HepG2 (cell line): Measurements from ENCODE around the gene LSMEM2. TPM values are rescaled to one million over a fixed set of nuclear protein-coding genes. Genes with fewer than 3 reads are reported as not detected.

Experiments used
- ATM ChIP-seq: fragments of 450-650 bp; IDR thresholded peaks from 2 replicates; pipeline ENCODE4 v1.7.1; 2017; ENCODE audit warnings: mild to moderate bottlenecking, borderline replicate concordance
- CENPT ChIP-seq: sonication (generic); formaldehyde crosslinking; IDR thresholded peaks from 2 replicates; pipeline ENCODE4 v1.8.0; 2022; ENCODE audit warnings: low read depth, mild to moderate bottlenecking, moderate library complexity, missing genetic modification reagents
- CREM ChIP-seq, 2 experiments: sonication (generic) in 1 of 2; formaldehyde crosslinking in 1 of 2; IDR thresholded peaks; 2 replicates each; pipeline versions ENCODE4 v1.4.0 to v1.6.1; 2016 to 2020; ENCODE audit warnings: antibody characterized with exemption in 1 of 2, mild to moderate bottlenecking in 1 of 2, missing genetic modification reagents in 1 of 2
- ETV5 ChIP-seq: IDR thresholded peaks from 2 replicates; pipeline ENCODE4 v1.6.1; 2018; ENCODE audit warnings: missing biosample characterization, missing genetic modification reagents, inconsistent platforms, borderline replicate concordance
- EZH2 ChIP-seq: conservative IDR thresholded peaks from 2 replicates; pipeline ENCODE4 v1.6.1; 2012; ENCODE audit warnings: mild to moderate bottlenecking, low read depth, low read length, moderate library complexity
- POLR2A ChIP-seq, 2 experiments: IDR thresholded peaks; 2 replicates each; pipeline ENCODE4 v1.6.1; 2011; ENCODE audit warnings: low read depth in 2 of 2, low read length in 2 of 2, mild to moderate bottlenecking in 1 of 2, moderate library complexity in 1 of 2; ENCODE audit not compliant: insufficient read depth in 1 of 2
- POLR2G ChIP-seq: fragments of 200-400 bp; formaldehyde crosslinking; IDR thresholded peaks from 2 replicates; pipeline ENCODE4 v1.6.1; 2018; ENCODE audit warnings: mild to moderate bottlenecking, low read depth, low read length, moderate library complexity
- REPIN1 ChIP-seq: sonication (generic); formaldehyde crosslinking; IDR thresholded peaks from 2 replicates; pipeline ENCODE4 v1.8.0; 2022; ENCODE audit warnings: missing genetic modification reagents, low read depth, mild to moderate bottlenecking, borderline replicate concordance
- SKI ChIP-seq: fragments of 450-650 bp; IDR thresholded peaks from one replicate; pipeline ENCODE4 v1.6.1; 2018; ENCODE audit warnings: mild to moderate bottlenecking; ENCODE audit not compliant: partially characterized antibody
- SP4 ChIP-seq: sonication (generic); formaldehyde crosslinking; IDR thresholded peaks from 2 replicates; pipeline ENCODE4 v1.8.1; 2023; ENCODE audit warnings: mild to moderate bottlenecking, missing genetic modification reagents
- ZBTB1 ChIP-seq: sonication (generic); formaldehyde crosslinking; IDR thresholded peaks from 2 replicates; pipeline ENCODE4 v1.4.0; 2020; ENCODE audit warnings: missing genetic modification reagents, borderline replicate concordance
- ZNF292 ChIP-seq: sonication (generic); formaldehyde crosslinking; IDR thresholded peaks from 2 replicates; pipeline ENCODE4 v1.8.1; 2022; ENCODE audit warnings: mild to moderate bottlenecking, low read depth, missing genetic modification reagents, borderline replicate concordance
- ZNF562 ChIP-seq: sonication (generic); formaldehyde crosslinking; IDR thresholded peaks from 2 replicates; pipeline ENCODE4 v1.8.0; 2022; ENCODE audit warnings: missing genetic modification reagents, borderline replicate concordance
- ZNF577 ChIP-seq: sonication (generic); formaldehyde crosslinking; IDR thresholded peaks from 2 replicates; pipeline ENCODE4 v1.4.0; 2020; ENCODE audit warnings: mild to moderate bottlenecking, low read depth, missing genetic modification reagents, borderline replicate concordance
- ZNF749 ChIP-seq: sonication (generic); formaldehyde crosslinking; IDR thresholded peaks from 2 replicates; pipeline ENCODE4 v1.8.0; 2022; ENCODE audit warnings: mild to moderate bottlenecking, missing genetic modification reagents, moderate library complexity, borderline replicate concordance
- ZNF766 ChIP-seq: sonication (generic); formaldehyde crosslinking; IDR thresholded peaks from 2 replicates; pipeline ENCODE4 v1.5.0; 2020; ENCODE audit warnings: missing genetic modification reagents, borderline replicate concordance
- polyA plus RNA-seq, 8 experiments: library from polyadenylated mRNA; depleted of rRNA in 3 of 8; stranded (reverse) in 7 of 8; unstranded in 1 of 8; fragments of >200 nt; fragmentation: Illumina TruSeq in 4 of 8; extraction: Trizol in 4 of 8; gene quantifications; 2 replicates each; pipeline versions ENCODE4 v1.2.1 to v1.2.3, GENCODE V29; 2011 to 2016; ENCODE audit warnings: low read depth in 4 of 8, missing spikeins in 1 of 8, mixed read lengths in 1 of 8; ENCODE audit not compliant: insufficient read depth in 1 of 8
- total RNA-seq, 5 experiments: library from RNA; depleted of rRNA; stranded (reverse); fragments of >200 nt; fragmentation: Illumina TruSeq; extraction: Trizol; gene quantifications; 2 replicates each; pipeline ENCODE4 v1.2.3, GENCODE V29; 2016; ENCODE audit warnings: low read depth in 1 of 5
- TF ChIP-seq, protein P1 (sequence below): sonication (generic); formaldehyde crosslinking; IDR thresholded peaks from 2 replicates; pipeline ENCODE4 v1.5.0; 2020; ENCODE audit warnings: mild to moderate bottlenecking, missing genetic modification reagents, moderate library complexity
- TF ChIP-seq, protein P2 (sequence below): sonication (generic); formaldehyde crosslinking; IDR thresholded peaks from 2 replicates; pipeline ENCODE4 v1.5.0; 2020; ENCODE audit warnings: missing genetic modification reagents
- TF ChIP-seq, protein P3 (sequence below): sonication (generic); formaldehyde crosslinking; IDR thresholded peaks from 2 replicates; pipeline ENCODE4 v1.8.0; 2022; ENCODE audit warnings: missing genetic modification reagents, mild to moderate bottlenecking, moderate library complexity, borderline replicate concordance

LSMEM2 gene
- total and polyA plus RNA-seq, 2 of the 13 experiments (the other 11 are each of a cell fraction or from before 2014, with no cell fraction given) = 0.07 to 0.41 TPM

DNA sequence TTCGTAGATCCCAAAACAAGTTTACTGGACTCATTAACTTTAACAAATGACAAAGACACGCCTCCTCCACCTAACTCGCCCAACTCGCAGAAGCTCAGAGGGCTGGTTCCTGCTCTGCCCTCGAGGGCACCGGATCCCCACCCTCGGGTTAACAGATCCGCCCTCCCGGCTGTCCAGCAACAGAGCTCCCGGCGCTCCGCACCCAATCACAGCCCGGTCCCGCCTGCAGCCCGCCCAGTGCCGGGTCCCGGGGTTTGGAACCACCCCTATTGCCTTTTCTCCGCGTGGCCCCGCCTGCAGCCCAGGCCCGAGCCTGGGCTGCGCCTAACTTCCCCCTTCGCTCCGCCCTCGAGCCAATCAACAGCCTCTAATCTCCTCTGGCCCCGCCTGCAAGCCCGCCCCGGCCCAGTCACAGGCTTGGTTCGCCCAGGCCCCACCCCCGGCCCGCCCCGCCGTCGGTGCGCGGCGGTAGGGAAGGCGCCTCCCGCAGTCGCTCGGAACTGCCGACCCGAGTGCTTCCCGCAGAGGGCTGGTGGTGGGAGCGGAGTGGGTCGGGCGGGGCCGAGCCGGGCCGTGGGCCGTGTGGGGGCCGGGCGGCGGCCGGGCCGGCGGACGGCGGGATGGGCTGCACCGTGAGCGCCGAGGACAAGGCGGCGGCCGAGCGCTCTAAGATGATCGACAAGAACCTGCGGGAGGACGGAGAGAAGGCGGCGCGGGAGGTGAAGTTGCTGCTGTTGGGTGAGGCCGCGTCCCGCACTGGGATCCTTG lies 43.0 kb upstream of the LSMEM2 start, which contains the start of gene GNAI2 (continued):
- peak; percentile 97 for TF ChIP-seq SP4 (CRISPR knock-in tag)
- no peak for TF ChIP-seq EZH2
- TF ChIP-seq ZNF749 (CRISPR knock-in tag) = no peak
- TF ChIP-seq ZNF766 (CRISPR knock-in tag) = no peak
- peak; percentile 29; the same call in 1 of the 2 replicates for TF ChIP-seq ETV5 (CRISPR knock-in tag)
- TF ChIP-seq ZNF292 (CRISPR knock-in tag) = no peak
- no peak for TF ChIP-seq CENPT (CRISPR knock-in tag)
- no peak for TF ChIP-seq CREM (IDR thresholded peaks at IDR 0.05)
- no peak for TF ChIP-seq CREM (CRISPR knock-in tag; IDR thresholded peaks at IDR 0.05)
- no peak for TF ChIP-seq REPIN1 (CRISPR knock-in tag)
- no peak for TF ChIP-seq ZNF577 (CRISPR knock-in tag)
- TF ChIP-seq, protein P1, sequence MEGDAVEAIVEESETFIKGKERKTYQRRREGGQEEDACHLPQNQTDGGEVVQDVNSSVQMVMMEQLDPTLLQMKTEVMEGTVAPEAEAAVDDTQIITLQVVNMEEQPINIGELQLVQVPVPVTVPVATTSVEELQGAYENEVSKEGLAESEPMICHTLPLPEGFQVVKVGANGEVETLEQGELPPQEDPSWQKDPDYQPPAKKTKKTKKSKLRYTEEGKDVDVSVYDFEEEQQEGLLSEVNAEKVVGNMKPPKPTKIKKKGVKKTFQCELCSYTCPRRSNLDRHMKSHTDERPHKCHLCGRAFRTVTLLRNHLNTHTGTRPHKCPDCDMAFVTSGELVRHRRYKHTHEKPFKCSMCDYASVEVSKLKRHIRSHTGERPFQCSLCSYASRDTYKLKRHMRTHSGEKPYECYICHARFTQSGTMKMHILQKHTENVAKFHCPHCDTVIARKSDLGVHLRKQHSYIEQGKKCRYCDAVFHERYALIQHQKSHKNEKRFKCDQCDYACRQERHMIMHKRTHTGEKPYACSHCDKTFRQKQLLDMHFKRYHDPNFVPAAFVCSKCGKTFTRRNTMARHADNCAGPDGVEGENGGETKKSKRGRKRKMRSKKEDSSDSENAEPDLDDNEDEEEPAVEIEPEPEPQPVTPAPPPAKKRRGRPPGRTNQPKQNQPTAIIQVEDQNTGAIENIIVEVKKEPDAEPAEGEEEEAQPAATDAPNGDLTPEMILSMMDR (CRISPR knock-in tag) = no peak; the same call in 1 of the 2 replicates
- peak; percentile 76 for TF ChIP-seq POLR2G
- TF ChIP-seq ZBTB1 = no peak
- TF ChIP-seq ZNF562 (CRISPR knock-in tag) = no peak
- TF ChIP-seq SKI = peak; percentile 65
- TF ChIP-seq ATM = no peak
- TF ChIP-seq, protein P2, sequence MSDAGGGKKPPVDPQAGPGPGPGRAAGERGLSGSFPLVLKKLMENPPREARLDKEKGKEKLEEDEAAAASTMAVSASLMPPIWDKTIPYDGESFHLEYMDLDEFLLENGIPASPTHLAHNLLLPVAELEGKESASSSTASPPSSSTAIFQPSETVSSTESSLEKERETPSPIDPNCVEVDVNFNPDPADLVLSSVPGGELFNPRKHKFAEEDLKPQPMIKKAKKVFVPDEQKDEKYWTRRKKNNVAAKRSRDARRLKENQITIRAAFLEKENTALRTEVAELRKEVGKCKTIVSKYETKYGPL (CRISPR knock-in tag) = no peak
- TF ChIP-seq, protein P3, sequence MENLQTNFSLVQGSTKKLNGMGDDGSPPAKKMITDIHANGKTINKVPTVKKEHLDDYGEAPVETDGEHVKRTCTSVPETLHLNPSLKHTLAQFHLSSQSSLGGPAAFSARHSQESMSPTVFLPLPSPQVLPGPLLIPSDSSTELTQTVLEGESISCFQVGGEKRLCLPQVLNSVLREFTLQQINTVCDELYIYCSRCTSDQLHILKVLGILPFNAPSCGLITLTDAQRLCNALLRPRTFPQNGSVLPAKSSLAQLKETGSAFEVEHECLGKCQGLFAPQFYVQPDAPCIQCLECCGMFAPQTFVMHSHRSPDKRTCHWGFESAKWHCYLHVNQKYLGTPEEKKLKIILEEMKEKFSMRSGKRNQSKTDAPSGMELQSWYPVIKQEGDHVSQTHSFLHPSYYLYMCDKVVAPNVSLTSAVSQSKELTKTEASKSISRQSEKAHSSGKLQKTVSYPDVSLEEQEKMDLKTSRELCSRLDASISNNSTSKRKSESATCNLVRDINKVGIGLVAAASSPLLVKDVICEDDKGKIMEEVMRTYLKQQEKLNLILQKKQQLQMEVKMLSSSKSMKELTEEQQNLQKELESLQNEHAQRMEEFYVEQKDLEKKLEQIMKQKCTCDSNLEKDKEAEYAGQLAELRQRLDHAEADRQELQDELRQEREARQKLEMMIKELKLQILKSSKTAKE (CRISPR knock-in tag) = no peak
- peak; percentile 66 to 92 for TF ChIP-seq POLR2A (IDR thresholded peaks at IDR 0.05; ENCODE audit: insufficient read depth in 1 of 2, low read depth in 2 of 2, low read length in 2 of 2)
